HCT116 (cell line): Measurements from ENCODE around the gene C3orf20. TPM values are rescaled to one million over a fixed set of nuclear protein-coding genes. Genes with fewer than 3 reads are reported as not detected.

Experiments used
- ATAC-seq: fragments of 200-7000 bp; cut with Tn5 transposase; 2 replicates; pipeline ENCODE4 v1.9.1; 2020; ENCODE audit warnings: mild to moderate bottlenecking, moderate library complexity
- BruUV-seq: library from RNA; stranded (reverse); fragments of 400-500 nt; replicated peaks from 2 replicates; lab custom pipeline; 2021; lab: Mats Ljungman, UMichigan
- CTCF ChIA-PET: fragments of 300-600 bp; sonication (Branson Sonifier 250); formaldehyde crosslinking; loops from one replicate; lab custom pipeline; 2021; ENCODE audit warnings: antibody characterized with exemption; lab: Charles Lee
- POLR2A ChIA-PET: fragments of 300-600, 350-600 bp; sonication (Branson Sonifier 250); formaldehyde crosslinking; loops from one replicate; lab custom pipeline; 2021; ENCODE audit warnings: antibody characterized with exemption; lab: Charles Lee
- RAD21 ChIA-PET, 2 experiments: fragments of 300-600 bp; sonication (Branson Sonifier 250); formaldehyde crosslinking; loops; one replicate each; lab custom pipeline; 2023; ENCODE audit warnings: low total read pairs in 2 of 2; ENCODE audit not compliant: uncharacterized antibody in 2 of 2, unreplicated experiment in 2 of 2, low non-redundant PET in 1 of 2; lab: Charles Lee
- DNase-seq: peaks from one replicate; pipeline ENCODE4 v3.0.0-alpha.2; 2010; ENCODE audit warnings: low read depth, low spot score
- H2AFZ ChIP-seq: fragments of 200-600 bp; shearing (Covaris generic), sonication (generic); 2 replicates; pipeline ENCODE4 v1.6.1; 2017; ENCODE audit warnings: low read depth, mixed run types, mixed read lengths, antibody characterized with exemption, low read length; ENCODE audit not compliant: poor library complexity, severe bottlenecking
- H3K27ac ChIP-seq: 2 replicates; pipeline ENCODE4 v1.5.1; 2012; ENCODE audit warnings: low read depth, low read length
- H3K27me3 ChIP-seq: fragments of 200-600 bp; sonication (generic); 2 replicates; pipeline ENCODE4 v1.6.1; 2016; ENCODE audit warnings: mixed run types, low read length, mixed read lengths; ENCODE audit not compliant: insufficient read depth
- H3K36me3 ChIP-seq, 2 experiments: fragments of 200-500 bp in 1 of 2; fragments of 200-600 bp in 1 of 2; sonication (Bioruptor generic) in 1 of 2; sonication (generic) in 1 of 2; 2 replicates each; pipeline versions ENCODE4 v1.5.1 to v1.6.1; 2014 to 2016; ENCODE audit warnings: low read length in 2 of 2, inconsistent platforms in 1 of 2, mixed read lengths in 1 of 2, mixed run types in 1 of 2; ENCODE audit not compliant: insufficient read depth in 2 of 2, control insufficient read depth in 1 of 2
- H3K4me1 ChIP-seq, 2 experiments: fragments of 200-600 bp in 1 of 2; sonication (generic) in 1 of 2; 2 replicates each; pipeline versions ENCODE4 v1.5.1 to v1.6.1; 2012 to 2017; ENCODE audit warnings: low read length in 2 of 2, inconsistent platforms in 1 of 2, mild to moderate bottlenecking in 1 of 2, mixed read lengths in 1 of 2, mixed run types in 1 of 2, moderate library complexity in 1 of 2; ENCODE audit not compliant: insufficient read depth in 2 of 2, control insufficient read depth in 1 of 2
- H3K4me2 ChIP-seq: fragments of 200-600 bp; sonication (generic); 2 replicates; pipeline ENCODE4 v1.6.1; 2017; ENCODE audit warnings: mixed run types, low read length, mixed read lengths
- H3K4me3 ChIP-seq, 2 experiments: fragments of 200-600 bp in 1 of 2; sonication (generic) in 1 of 2; replicated peaks in 1 of 2; 2 replicates each; pipeline ENCODE4 v1.5.1; 2011 to 2016; ENCODE audit warnings: low read length in 2 of 2, control low read depth in 1 of 2, low read depth in 1 of 2, mild to moderate bottlenecking in 1 of 2, mixed read lengths in 1 of 2, mixed run types in 1 of 2
- H3K79me2 ChIP-seq: fragments of 200-600 bp; sonication (generic); 2 replicates; pipeline ENCODE4 v1.6.1; 2017; ENCODE audit warnings: mild to moderate bottlenecking, mixed run types, low read length, moderate library complexity, mixed read lengths; ENCODE audit not compliant: insufficient read depth
- H3K9ac ChIP-seq: fragments of 200-600 bp; sonication (generic); 2 replicates; pipeline ENCODE4 v1.6.1; 2016; ENCODE audit warnings: low read length, mixed read lengths
- H3K9me2 ChIP-seq: fragments of 200-600 bp; sonication (generic), shearing (Covaris generic); 2 replicates; pipeline ENCODE4 v1.6.1; 2017; ENCODE audit warnings: mixed run types, mild to moderate bottlenecking, moderate library complexity; ENCODE audit not compliant: insufficient read depth
- H3K9me3 ChIP-seq, 2 experiments: fragments of 200-500 bp in 1 of 2; fragments of 200-600 bp in 1 of 2; sonication (Bioruptor generic) in 1 of 2; sonication (generic) in 1 of 2; 2 replicates each; pipeline ENCODE4 v1.6.1; 2014 to 2017; ENCODE audit warnings: low read length in 2 of 2, mixed read lengths in 2 of 2, inconsistent platforms in 1 of 2, low read depth in 1 of 2, mild to moderate bottlenecking in 1 of 2, mixed run types in 1 of 2, moderate library complexity in 1 of 2; ENCODE audit not compliant: control insufficient read depth in 1 of 2, insufficient read depth in 1 of 2
- H4K20me1 ChIP-seq: fragments of 200-600 bp; sonication (generic), shearing (Covaris generic); 2 replicates; pipeline ENCODE4 v1.6.1; 2017; ENCODE audit warnings: mixed run types, mild to moderate bottlenecking, moderate library complexity; ENCODE audit not compliant: insufficient read depth
- CBX3 ChIP-seq: IDR thresholded peaks from 2 replicates; pipeline ENCODE4 v1.6.1; 2012; ENCODE audit warnings: low read depth
- CEBPB ChIP-seq: IDR thresholded peaks from 2 replicates; pipeline ENCODE4 v1.6.1; 2012; ENCODE audit warnings: low read depth
- EGR1 ChIP-seq: IDR thresholded peaks from 2 replicates; pipeline ENCODE4 v1.6.1; 2012; ENCODE audit warnings: low read depth
- ELF1 ChIP-seq: IDR thresholded peaks from 2 replicates; pipeline ENCODE4 v1.6.1; 2012; ENCODE audit warnings: low read depth, borderline replicate concordance
- EZH2phosphoT487 ChIP-seq: fragments of 200-600 bp; IDR thresholded peaks from 2 replicates; pipeline ENCODE4 v1.6.1; 2018; ENCODE audit warnings: antibody characterized with exemption, borderline replicate concordance
- FOSL1 ChIP-seq: IDR thresholded peaks from 2 replicates; pipeline ENCODE4 v1.6.1; 2012; ENCODE audit warnings: low read depth
- JUND ChIP-seq: IDR thresholded peaks from 2 replicates; pipeline ENCODE4 v1.6.1; 2012
- POLR2AphosphoS5 ChIP-seq: IDR thresholded peaks from 2 replicates; pipeline ENCODE4 v1.6.1; 2011; ENCODE audit warnings: mild to moderate bottlenecking, low read depth, low read length, moderate library complexity
- RAD21 ChIP-seq: IDR thresholded peaks from 2 replicates; pipeline ENCODE4 v1.6.1; 2012; ENCODE audit warnings: low read depth, mild to moderate bottlenecking
- SIN3A ChIP-seq: IDR thresholded peaks from 2 replicates; pipeline ENCODE4 v1.6.1; 2012; ENCODE audit warnings: low read depth
- TCF7L2 ChIP-seq: IDR thresholded peaks from 2 replicates; pipeline ENCODE4 v1.7.0; 2011; ENCODE audit warnings: borderline replicate concordance, inconsistent platforms; ENCODE audit not compliant: insufficient read depth, insufficient read length; ENCODE audit errors: extremely low read depth
- ZFX ChIP-seq: fragments of 450-650 bp; IDR thresholded peaks from 2 replicates; pipeline ENCODE4 v1.6.1; 2017
- intact Hi-C: fragments of 100-400 bp; cut with micrococcal nuclease; formaldehyde crosslinking; loops from 2 replicates; pipeline ENCODE4 v1.10.0; 2022
- total RNA-seq: library from RNA; stranded (reverse); gene quantifications from one replicate; pipeline ENCODE4 v1.2.1, GENCODE V29; 2021; ENCODE audit not compliant: unreplicated experiment
- TF ChIP-seq, protein P1 (sequence below): IDR thresholded peaks from 2 replicates; pipeline ENCODE4 v1.6.1; 2012
- TF ChIP-seq, protein P2 (sequence below): IDR thresholded peaks from 2 replicates; pipeline ENCODE4 v1.6.1; 2011; ENCODE audit warnings: mild to moderate bottlenecking, low read length, moderate library complexity; ENCODE audit not compliant: insufficient replicate concordance; ENCODE audit errors: extremely low read depth
- TF ChIP-seq, protein P3 (sequence below): IDR thresholded peaks from 2 replicates; pipeline ENCODE4 v1.6.1; 2012
- TF ChIP-seq, protein P4 (sequence below): IDR thresholded peaks from 2 replicates; pipeline ENCODE4 v1.6.1; 2012; ENCODE audit warnings: low read depth

Gene C3orf20
- total RNA-seq, 1 experiment from 2014 or later, result 0.20 TPM

DNA sequence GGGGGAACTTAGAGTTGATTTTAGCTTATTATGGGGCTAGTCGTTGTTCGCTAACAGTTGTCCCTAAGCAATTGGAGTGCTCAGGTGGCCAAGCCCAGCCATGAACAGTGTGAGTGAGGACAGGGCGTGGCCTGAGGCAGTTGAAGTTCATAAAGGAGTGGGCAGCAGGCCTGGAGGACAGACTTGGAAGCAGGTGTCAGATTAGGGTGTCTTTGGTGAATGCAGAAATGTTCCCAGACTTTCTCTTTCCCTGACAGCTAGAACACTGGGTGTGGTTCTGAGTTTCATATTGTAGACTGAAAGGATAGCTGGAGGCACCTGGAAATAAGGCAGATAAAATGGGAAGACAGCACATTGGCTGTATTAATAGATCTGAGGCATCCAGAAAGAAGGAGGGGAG lies 84.0 kb downstream of the C3orf20 start:
- Histone ChIP-seq H3K9me3 (no peaks in the 10 kb centered on the region), H3K9ac (no peak overlapping the region), H2AFZ (no peak overlapping the region), H3K79me2 (no peaks in the 10 kb centered on the region), H3K27me3 (no peaks in the 10 kb centered on the region), H3K36me3 (no peaks in the 10 kb centered on the region), H3K4me1 (no peaks in the 10 kb centered on the region), H3K4me3 (no peak overlapping the region), H3K27ac (no peak overlapping the region), H3K9me2 (no peaks in the 10 kb centered on the region), H3K4me2 (no peak overlapping the region), H4K20me1 (no peaks in the 10 kb centered on the region)
- no peak for TF ChIP-seq RAD21
- TF ChIP-seq, protein P1, sequence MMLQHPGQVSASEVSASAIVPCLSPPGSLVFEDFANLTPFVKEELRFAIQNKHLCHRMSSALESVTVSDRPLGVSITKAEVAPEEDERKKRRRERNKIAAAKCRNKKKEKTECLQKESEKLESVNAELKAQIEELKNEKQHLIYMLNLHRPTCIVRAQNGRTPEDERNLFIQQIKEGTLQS, result no peak
- TF ChIP-seq FOSL1, result no peak
- TF ChIP-seq EGR1, result no peak
- TF ChIP-seq EZH2phosphoT487, result no peak
- TF ChIP-seq CBX3, result no peak
- TF ChIP-seq, protein P2, sequence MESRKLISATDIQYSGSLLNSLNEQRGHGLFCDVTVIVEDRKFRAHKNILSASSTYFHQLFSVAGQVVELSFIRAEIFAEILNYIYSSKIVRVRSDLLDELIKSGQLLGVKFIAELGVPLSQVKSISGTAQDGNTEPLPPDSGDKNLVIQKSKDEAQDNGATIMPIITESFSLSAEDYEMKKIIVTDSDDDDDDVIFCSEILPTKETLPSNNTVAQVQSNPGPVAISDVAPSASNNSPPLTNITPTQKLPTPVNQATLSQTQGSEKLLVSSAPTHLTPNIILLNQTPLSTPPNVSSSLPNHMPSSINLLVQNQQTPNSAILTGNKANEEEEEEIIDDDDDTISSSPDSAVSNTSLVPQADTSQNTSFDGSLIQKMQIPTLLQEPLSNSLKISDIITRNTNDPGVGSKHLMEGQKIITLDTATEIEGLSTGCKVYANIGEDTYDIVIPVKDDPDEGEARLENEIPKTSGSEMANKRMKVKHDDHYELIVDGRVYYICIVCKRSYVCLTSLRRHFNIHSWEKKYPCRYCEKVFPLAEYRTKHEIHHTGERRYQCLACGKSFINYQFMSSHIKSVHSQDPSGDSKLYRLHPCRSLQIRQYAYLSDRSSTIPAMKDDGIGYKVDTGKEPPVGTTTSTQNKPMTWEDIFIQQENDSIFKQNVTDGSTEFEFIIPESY, result no peak
- no peak for TF ChIP-seq ELF1
- no peak for TF ChIP-seq JUND
- no peak for TF ChIP-seq SIN3A
- TF ChIP-seq POLR2AphosphoS5, result no peak
- TF ChIP-seq, protein P3, sequence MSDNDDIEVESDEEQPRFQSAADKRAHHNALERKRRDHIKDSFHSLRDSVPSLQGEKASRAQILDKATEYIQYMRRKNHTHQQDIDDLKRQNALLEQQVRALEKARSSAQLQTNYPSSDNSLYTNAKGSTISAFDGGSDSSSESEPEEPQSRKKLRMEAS, result no peak
- TF ChIP-seq ZFX, result no peak
- TF ChIP-seq, protein P4, sequence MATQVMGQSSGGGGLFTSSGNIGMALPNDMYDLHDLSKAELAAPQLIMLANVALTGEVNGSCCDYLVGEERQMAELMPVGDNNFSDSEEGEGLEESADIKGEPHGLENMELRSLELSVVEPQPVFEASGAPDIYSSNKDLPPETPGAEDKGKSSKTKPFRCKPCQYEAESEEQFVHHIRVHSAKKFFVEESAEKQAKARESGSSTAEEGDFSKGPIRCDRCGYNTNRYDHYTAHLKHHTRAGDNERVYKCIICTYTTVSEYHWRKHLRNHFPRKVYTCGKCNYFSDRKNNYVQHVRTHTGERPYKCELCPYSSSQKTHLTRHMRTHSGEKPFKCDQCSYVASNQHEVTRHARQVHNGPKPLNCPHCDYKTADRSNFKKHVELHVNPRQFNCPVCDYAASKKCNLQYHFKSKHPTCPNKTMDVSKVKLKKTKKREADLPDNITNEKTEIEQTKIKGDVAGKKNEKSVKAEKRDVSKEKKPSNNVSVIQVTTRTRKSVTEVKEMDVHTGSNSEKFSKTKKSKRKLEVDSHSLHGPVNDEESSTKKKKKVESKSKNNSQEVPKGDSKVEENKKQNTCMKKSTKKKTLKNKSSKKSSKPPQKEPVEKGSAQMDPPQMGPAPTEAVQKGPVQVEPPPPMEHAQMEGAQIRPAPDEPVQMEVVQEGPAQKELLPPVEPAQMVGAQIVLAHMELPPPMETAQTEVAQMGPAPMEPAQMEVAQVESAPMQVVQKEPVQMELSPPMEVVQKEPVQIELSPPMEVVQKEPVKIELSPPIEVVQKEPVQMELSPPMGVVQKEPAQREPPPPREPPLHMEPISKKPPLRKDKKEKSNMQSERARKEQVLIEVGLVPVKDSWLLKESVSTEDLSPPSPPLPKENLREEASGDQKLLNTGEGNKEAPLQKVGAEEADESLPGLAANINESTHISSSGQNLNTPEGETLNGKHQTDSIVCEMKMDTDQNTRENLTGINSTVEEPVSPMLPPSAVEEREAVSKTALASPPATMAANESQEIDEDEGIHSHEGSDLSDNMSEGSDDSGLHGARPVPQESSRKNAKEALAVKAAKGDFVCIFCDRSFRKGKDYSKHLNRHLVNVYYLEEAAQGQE, result no peak
- TF ChIP-seq TCF7L2, result no peak
- no peak for TF ChIP-seq CEBPB
- DNase-seq (no peak), ATAC-seq (no peak)
- POLR2A ChIA-PET, result no interaction called here
- RAD21 ChIA-PET, result no interaction called here
- intact Hi-C loops, result no loop called here
- BruUV-seq, result no TSS peak
- CTCF ChIA-PET, result no interaction called here
